ENCODE measurements around the gene GSE1. TPM values are rescaled to one million over a fixed set of nuclear protein-coding genes. Genes with fewer than 3 reads are reported as not detected.

Gene GSE1
- total RNA-seq, 1 donor from 2014 or later, result 12.9 TPM

- no peak overlapping the region for H3K4me3 ChIP-seq (ENCODE audit: low read depth, low read length)
- no peak for TF ChIP-seq CTCF (IDR thresholded peaks at IDR 0.05; ENCODE audit: insufficient read depth, low read length, severe bottlenecking)
These were observed 43.4 kb upstream of the GSE1 start for GRCh38 chr16:85569615-85570212.

GRCh38 chr16:85570213-85570734 is 42.8 kb upstream of the GSE1 start:
- no peak for TF ChIP-seq CTCF (IDR thresholded peaks at IDR 0.05; ENCODE audit: insufficient read depth, low read length, severe bottlenecking)
- H3K27me3 ChIP-seq (ENCODE audit: control insufficient read depth, insufficient read depth, low read length), result peaks cover 5% of the 10 kb centered on the region
- no peaks in the 10 kb centered on the region for H3K36me3 ChIP-seq (ENCODE audit: control insufficient read depth, insufficient read depth, low read length)
- no peak overlapping the region for H3K4me3 ChIP-seq (ENCODE audit: low read depth, low read length)
- FAIRE-seq, result no peak
- DNase-seq (ENCODE audit: low read depth), result no peak

More at GRCh38 chr16:85569615-85570212, 43.4 kb upstream of the GSE1 start:
- DNase-seq (ENCODE audit: low read depth) (no peak), FAIRE-seq (no peak)
- Histone ChIP-seq H3K36me3 (ENCODE audit: control insufficient read depth, insufficient read depth, low read length) (no peaks in the 10 kb centered on the region), H3K27me3 (ENCODE audit: control insufficient read depth, insufficient read depth, low read length) (peaks cover 2% of the 10 kb centered on the region)

- FAIRE-seq, result no peak
- no peak overlapping the region for H3K4me3 ChIP-seq (ENCODE audit: low read depth, low read length)
- H3K27me3 ChIP-seq (ENCODE audit: control insufficient read depth, insufficient read depth, low read length), result peaks cover 5% of the 10 kb centered on the region
- H3K36me3 ChIP-seq (ENCODE audit: control insufficient read depth, insufficient read depth, low read length), result no peaks in the 10 kb centered on the region
- no peak for TF ChIP-seq CTCF (IDR thresholded peaks at IDR 0.05; ENCODE audit: insufficient read depth, low read length, severe bottlenecking)
- DNase-seq (ENCODE audit: low read depth), result no peak
These were observed 42.2 kb upstream of the GSE1 start for GRCh38 chr16:85570735-85571562.

- FAIRE-seq (no peak), DNase-seq (ENCODE audit: low read depth) (no peak)
- Histone ChIP-seq H3K27me3 (ENCODE audit: control insufficient read depth, insufficient read depth, low read length) (peaks cover 5% of the 10 kb centered on the region), H3K4me3 (ENCODE audit: low read depth, low read length) (no peak overlapping the region), H3K36me3 (ENCODE audit: control insufficient read depth, insufficient read depth, low read length) (no peaks in the 10 kb centered on the region)
- no peak for TF ChIP-seq CTCF (IDR thresholded peaks at IDR 0.05; ENCODE audit: insufficient read depth, low read length, severe bottlenecking)
These were observed 41.6 kb upstream of the GSE1 start for GRCh38 chr16:85571563-85571812.

- no peak for DNase-seq (ENCODE audit: low read depth)
- peak; percentile 96 for FAIRE-seq
- Histone ChIP-seq H3K4me3 (ENCODE audit: low read depth, low read length) (no peak overlapping the region), H3K27me3 (ENCODE audit: control insufficient read depth, insufficient read depth, low read length) (peaks cover 5% of the 10 kb centered on the region), H3K36me3 (ENCODE audit: control insufficient read depth, insufficient read depth, low read length) (no peaks in the 10 kb centered on the region)
- TF ChIP-seq CTCF (IDR thresholded peaks at IDR 0.05; ENCODE audit: insufficient read depth, low read length, severe bottlenecking), result no peak
These were observed 41.1 kb upstream of the GSE1 start for GRCh38 chr16:85571813-85572619.
